Upper lobe of right lung (tissue), 1 donor: ENCODE measurements around the gene GRK3. TPM values are rescaled to one million over a fixed set of nuclear protein-coding genes. Genes with fewer than 3 reads are reported as not detected.

Experiments
- ATAC-seq: fragments of 200-7000 bp; cut with Tn5 transposase; one replicate; pipeline ENCODE4 v1.9.1; 2020; ENCODE audit warnings: mild to moderate bottlenecking, moderate library complexity
- DNase-seq: peaks from one replicate; pipeline ENCODE4 v3.0.0-alpha.2; 2020
- H3K27ac ChIP-seq: fragments of 200-600 bp; one replicate; pipeline ENCODE4 v1.8.0; 2022
- H3K27me3 ChIP-seq: fragments of 200-600 bp; one replicate; pipeline ENCODE4 v1.8.0; 2022; ENCODE audit warnings: mild to moderate bottlenecking
- H3K36me3 ChIP-seq: fragments of 200-600 bp; one replicate; pipeline ENCODE4 v1.8.0; 2022
- H3K4me1 ChIP-seq: fragments of 200-600 bp; one replicate; pipeline ENCODE4 v1.8.0; 2022
- H3K4me3 ChIP-seq: fragments of 200-600 bp; one replicate; pipeline ENCODE4 v1.8.0; 2022; ENCODE audit warnings: mild to moderate bottlenecking
- H3K9me3 ChIP-seq: fragments of 200-600 bp; one replicate; pipeline ENCODE4 v1.8.0; 2022
- CTCF ChIP-seq: fragments of 200-600 bp; IDR thresholded peaks from one replicate; pipeline ENCODE4 v1.8.0; 2022; ENCODE audit warnings: antibody characterized with exemption
- intact Hi-C: fragments of 100-400 bp; cut with DNase I; formaldehyde crosslinking; loops from one replicate; pipeline ENCODE4 v1.11.0; 2022
- total RNA-seq: library from RNA; stranded (reverse); fragmentation: NEBNext Ultra II Directional; extraction: Animal tissue kit (Norgen Biotek cat#: 25700); gene quantifications from one replicate; pipeline ENCODE4 v1.2.1, GENCODE V29; 2021
- donor health status: DM: no; HTN: yes; CAD: no; lungs with severe emphysema.

Gene GRK3
- total RNA-seq, 1 donor from 2014 or later, result 26.0 TPM

GRCh38 chr22:25772288-25772687 is 207.8 kb downstream of the GRK3 start:
- TF ChIP-seq CTCF, result no peak
- no peaks in the 10 kb centered on the region for H3K4me1 ChIP-seq
- H3K27ac ChIP-seq, result no peak overlapping the region
- no peak overlapping the region for H3K4me3 ChIP-seq
- no peaks in the 10 kb centered on the region for H3K27me3 ChIP-seq
- ATAC-seq, result no peak
- DNase-seq, result no peak
- intact Hi-C loops, result loop anchor here (10.0 kb wide), 1 partner anchor 307 kb away; no protein-coding TSS in a partner anchor
- no peaks in the 10 kb centered on the region for H3K36me3 ChIP-seq
- no peaks in the 10 kb centered on the region for H3K9me3 ChIP-seq

- Histone ChIP-seq H3K36me3 (no peaks in the 10 kb centered on the region), H3K9me3 (no peaks in the 10 kb centered on the region), H3K4me1 (no peaks in the 10 kb centered on the region), H3K4me3 (no peak overlapping the region), H3K27me3 (no peaks in the 10 kb centered on the region), H3K27ac (no peak overlapping the region)
- intact Hi-C loops, result loop anchor here (10.0 kb wide), 1 partner anchor 310 kb away; no protein-coding TSS in a partner anchor
- ATAC-seq (peak; percentile 9), DNase-seq (no peak)
- TF ChIP-seq CTCF, result no peak
Observed at GRCh38 chr22:25774575-25775026, 210.1 kb downstream of the GRK3 start.

- intact Hi-C loops, result loop anchor here (10.0 kb wide), 1 partner anchor 311 kb away; no protein-coding TSS in a partner anchor
- no peaks in the 10 kb centered on the region for H3K9me3 ChIP-seq
- no peak for ATAC-seq
- no peaks in the 10 kb centered on the region for H3K36me3 ChIP-seq
- no peak for TF ChIP-seq CTCF
- no peak overlapping the region for H3K27ac ChIP-seq
- no peaks in the 10 kb centered on the region for H3K27me3 ChIP-seq
- no peak for DNase-seq
- H3K4me3 ChIP-seq, result no peak overlapping the region
- no peaks in the 10 kb centered on the region for H3K4me1 ChIP-seq
Observed at GRCh38 chr22:25775531-25775930, 211.1 kb downstream of the GRK3 start.

GRCh38 chr22:25777411-25777810 is 212.9 kb downstream of the GRK3 start:
- no peaks in the 10 kb centered on the region for H3K27me3 ChIP-seq
- ATAC-seq (no peak), DNase-seq (no peak)
- H3K4me1 ChIP-seq, result no peaks in the 10 kb centered on the region
- no peak overlapping the region for H3K27ac ChIP-seq
- no peaks in the 10 kb centered on the region for H3K36me3 ChIP-seq
- intact Hi-C loops, result loop anchor here (10.0 kb wide), 1 partner anchor 313 kb away; no protein-coding TSS in a partner anchor
- H3K4me3 ChIP-seq, result no peak overlapping the region
- H3K9me3 ChIP-seq, result no peaks in the 10 kb centered on the region
- no peak for TF ChIP-seq CTCF

- DNase-seq (no peak), ATAC-seq (peak; percentile 38)
- no peaks in the 10 kb centered on the region for H3K9me3 ChIP-seq
- TF ChIP-seq CTCF, result peak; percentile 22
- intact Hi-C loops, result loop anchor here (10.0 kb wide), 1 partner anchor 313 kb away; no protein-coding TSS in a partner anchor
- no peaks in the 10 kb centered on the region for H3K27me3 ChIP-seq
- no peak overlapping the region for H3K27ac ChIP-seq
- no peaks in the 10 kb centered on the region for H3K4me1 ChIP-seq
- H3K36me3 ChIP-seq, result no peaks in the 10 kb centered on the region
- H3K4me3 ChIP-seq, result no peak overlapping the region
Observed at GRCh38 chr22:25777870-25778269, 213.4 kb downstream of the GRK3 start.

Other genes starting within 250 kb of the GRK3 start
- 0.14 TPM for gene MYO18B, start 177.5 kb downstream of the GRK3 start, total RNA-seq